ENCODE measurements around the gene CCBE1.

Gene CCBE1

GRCh38 chr18:59628995-59629394, 68.2 kb downstream of the CCBE1 start:
- no peak overlapping the region for H3K4me3 ChIP-seq (ENCODE audit: low read depth, low read length)
- no peak for DNase-seq (ENCODE audit: low read depth, low spot score)
- TF ChIP-seq, protein P1, sequence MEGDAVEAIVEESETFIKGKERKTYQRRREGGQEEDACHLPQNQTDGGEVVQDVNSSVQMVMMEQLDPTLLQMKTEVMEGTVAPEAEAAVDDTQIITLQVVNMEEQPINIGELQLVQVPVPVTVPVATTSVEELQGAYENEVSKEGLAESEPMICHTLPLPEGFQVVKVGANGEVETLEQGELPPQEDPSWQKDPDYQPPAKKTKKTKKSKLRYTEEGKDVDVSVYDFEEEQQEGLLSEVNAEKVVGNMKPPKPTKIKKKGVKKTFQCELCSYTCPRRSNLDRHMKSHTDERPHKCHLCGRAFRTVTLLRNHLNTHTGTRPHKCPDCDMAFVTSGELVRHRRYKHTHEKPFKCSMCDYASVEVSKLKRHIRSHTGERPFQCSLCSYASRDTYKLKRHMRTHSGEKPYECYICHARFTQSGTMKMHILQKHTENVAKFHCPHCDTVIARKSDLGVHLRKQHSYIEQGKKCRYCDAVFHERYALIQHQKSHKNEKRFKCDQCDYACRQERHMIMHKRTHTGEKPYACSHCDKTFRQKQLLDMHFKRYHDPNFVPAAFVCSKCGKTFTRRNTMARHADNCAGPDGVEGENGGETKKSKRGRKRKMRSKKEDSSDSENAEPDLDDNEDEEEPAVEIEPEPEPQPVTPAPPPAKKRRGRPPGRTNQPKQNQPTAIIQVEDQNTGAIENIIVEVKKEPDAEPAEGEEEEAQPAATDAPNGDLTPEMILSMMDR (IDR thresholded peaks at IDR 0.05; ENCODE audit: insufficient read depth, low read length, missing control alignments) = no peak
- ChIA-PET POLR2A (no interaction called here), CTCF (interaction anchor here (1.1 to 7.5 kb wide), 5 partner anchors 68 to 249 kb away, joined by 3 to 216 read pairs (median 10); partner anchors contain the start of gene CCBE1)

DNA sequence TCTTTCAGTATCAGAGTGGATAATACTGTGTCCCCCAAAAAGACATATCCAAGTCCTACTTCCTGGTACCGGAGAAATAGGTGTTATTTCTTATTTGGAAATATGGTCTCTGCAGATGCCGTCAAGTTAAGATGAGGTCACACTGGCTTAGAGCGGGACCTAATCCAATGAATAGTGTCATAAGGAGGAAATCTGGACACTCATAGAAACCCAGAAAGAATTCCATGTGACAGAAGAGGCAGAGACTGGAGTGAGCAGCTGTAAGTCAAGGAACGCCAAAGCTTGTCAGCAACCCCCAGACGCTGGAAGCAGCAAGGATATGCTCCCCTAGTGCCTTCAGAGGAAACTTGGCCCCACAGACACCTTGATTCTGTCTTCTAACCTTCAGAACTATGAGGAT, 69.8 kb downstream of the CCBE1 start:
- TF ChIP-seq, protein P1 (IDR thresholded peaks at IDR 0.05; ENCODE audit: insufficient read depth, low read length, missing control alignments) = no peak
- POLR2A ChIA-PET = no interaction called here
- no peak for DNase-seq (ENCODE audit: low read depth, low spot score)
- H3K4me3 ChIP-seq (ENCODE audit: low read depth, low read length) = no peak overlapping the region
- CTCF ChIA-PET = interaction anchor here (0.6 to 7.5 kb wide), 6 partner anchors 8 to 196 kb away, joined by 3 to 51 read pairs (median 4); no protein-coding TSS in a partner anchor

GRCh38 chr18:59624369-59624765, 72.9 kb downstream of the CCBE1 start:
- no peak for DNase-seq (ENCODE audit: low read depth, low spot score)
- POLR2A ChIA-PET = no interaction called here
- CTCF ChIA-PET = interaction anchor here (1.0 to 7.5 kb wide), 7 partner anchors 8 to 199 kb away, joined by 3 to 51 read pairs (median 5); partner anchors contain the start of gene CCBE1
- H3K4me3 ChIP-seq (ENCODE audit: low read depth, low read length) = no peak overlapping the region
- TF ChIP-seq, protein P1 (IDR thresholded peaks at IDR 0.05; ENCODE audit: insufficient read depth, low read length, missing control alignments) = no peak

GRCh38 chr18:59623456-59624368, 73.5 kb downstream of the CCBE1 start:
- TF ChIP-seq, protein P1 (IDR thresholded peaks at IDR 0.05; ENCODE audit: insufficient read depth, low read length, missing control alignments) = no peak
- DNase-seq (ENCODE audit: low read depth, low spot score) = no peak
- no peak overlapping the region; the same call in 1 of the 2 replicates for H3K4me3 ChIP-seq (ENCODE audit: low read depth, low read length)
- ChIA-PET POLR2A (interaction anchor here (0.6 kb wide), 1 partner anchor 277 kb away, joined by 3 read pairs; no protein-coding TSS in a partner anchor), CTCF (interaction anchor here (1.0 to 7.5 kb wide), 8 partner anchors 8 to 199 kb away, joined by 3 to 51 read pairs (median 6); partner anchors contain the start of gene CCBE1)

- TF ChIP-seq, protein P1 (IDR thresholded peaks at IDR 0.05; ENCODE audit: insufficient read depth, low read length, missing control alignments) = no peak
- POLR2A ChIA-PET = no interaction called here
- CTCF ChIA-PET = interaction anchor here (1.0 to 3.7 kb wide), 6 partner anchors 7 to 202 kb away, joined by 3 to 27 read pairs (median 6); no protein-coding TSS in a partner anchor
- no peak for DNase-seq (ENCODE audit: low read depth, low spot score)
- H3K4me3 ChIP-seq (ENCODE audit: low read depth, low read length) = no peak overlapping the region
Observed at GRCh38 chr18:59621027-59621426, 76.2 kb downstream of the CCBE1 start.

DNA sequence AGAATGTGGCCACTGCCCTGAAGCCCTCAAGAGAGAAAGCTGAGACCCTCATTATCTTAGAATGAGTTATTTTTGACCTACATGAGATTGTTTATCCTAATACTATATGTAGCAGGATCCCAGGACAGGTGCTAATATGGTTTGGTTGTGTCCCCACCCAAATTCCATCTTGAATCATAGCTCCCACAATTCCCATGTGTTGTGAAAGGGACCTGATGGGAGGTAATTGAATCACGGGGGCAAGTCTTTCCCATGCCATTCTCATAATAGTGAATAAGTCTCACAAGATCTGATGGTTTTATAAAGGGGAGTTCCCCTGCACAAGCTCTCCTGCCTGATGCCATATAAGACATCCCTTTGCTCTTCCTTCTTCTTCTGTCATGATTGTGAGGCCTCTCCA, 76.8 kb downstream of the CCBE1 start:
- CTCF ChIA-PET = interaction anchor here (1.1 to 3.7 kb wide), 6 partner anchors 8 to 203 kb away, joined by 3 to 27 read pairs (median 6); no protein-coding TSS in a partner anchor

More for the DNA sequence above, 76.8 kb downstream of the CCBE1 start:
- no peak for DNase-seq (ENCODE audit: low read depth, low spot score)
- TF ChIP-seq, protein P1 (IDR thresholded peaks at IDR 0.05; ENCODE audit: insufficient read depth, low read length, missing control alignments) = no peak
- POLR2A ChIA-PET = no interaction called here
- H3K4me3 ChIP-seq (ENCODE audit: low read depth, low read length) = no peak overlapping the region

All from AG04449 (cell line).